NCI-H187 treated with DMSO at 0.1 percent for 48 hours (cell line): ENCODE results near the gene SFMBT2.
"Not testable (repeated sequence)": the region's sequence is repeated elsewhere in the genome, so short reads cannot be mapped to it uniquely, and the experiment has no call there.

Source experiments
- DNase-seq: peaks from one replicate; lab custom pipeline; 2025; lab: John Stamatoyannopoulos, UW

The SFMBT2 gene

GRCh38 chr10:7401156-7401555 is 9.7 kb downstream of the SFMBT2 start:
- DNase-seq, result no peak

DNA sequence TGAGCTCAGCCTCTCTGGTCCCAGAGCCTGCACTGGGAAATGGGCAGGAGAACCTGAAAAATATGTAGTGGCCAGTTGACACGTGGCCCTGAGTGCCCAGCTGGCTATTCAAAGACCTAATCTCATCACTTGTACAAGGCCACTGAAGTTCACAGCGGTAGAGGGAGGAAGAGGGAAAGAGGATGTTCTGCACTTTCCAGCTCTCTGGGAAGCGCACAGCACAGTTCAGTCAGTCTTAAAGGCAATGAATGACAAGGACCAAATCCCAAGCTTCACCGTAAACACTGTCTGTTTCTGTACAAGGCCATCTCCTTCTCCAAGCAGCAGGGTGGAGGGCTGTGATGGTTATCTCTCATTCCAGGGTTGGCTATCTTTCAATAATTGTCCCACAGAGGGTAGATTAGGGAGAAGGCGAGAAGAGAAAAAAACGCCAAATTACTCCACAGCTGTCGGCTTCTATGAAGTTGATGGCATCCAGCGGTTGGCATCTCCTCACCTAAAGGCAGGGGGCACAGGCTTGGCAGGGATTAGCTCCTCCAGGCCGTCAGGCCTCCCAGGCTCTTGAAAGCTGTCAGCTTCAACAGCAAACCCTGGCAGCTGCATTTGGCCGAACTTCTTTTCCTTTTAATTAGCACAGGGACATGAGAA is 10.6 kb downstream of the SFMBT2 start:
- DNase-seq, result no peak

DNA sequence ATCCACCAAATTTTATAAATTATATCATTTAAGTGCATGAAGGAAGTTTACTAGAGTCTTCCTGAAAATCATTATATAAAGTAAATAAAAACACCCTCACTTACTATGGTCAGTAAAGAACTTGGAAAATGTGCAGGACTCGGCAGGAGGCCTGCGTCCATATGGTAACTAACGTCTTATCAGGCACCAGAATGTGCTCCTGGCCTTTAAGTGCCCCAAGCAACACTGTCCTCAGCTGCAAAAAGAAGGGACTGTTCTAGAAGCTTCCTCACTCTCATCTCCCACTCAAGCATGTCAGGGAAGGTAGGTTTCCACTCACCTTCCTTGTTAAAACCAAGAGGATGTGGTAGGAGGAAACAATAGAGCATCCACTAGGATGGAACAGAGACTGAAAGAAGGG is 11.3 kb downstream of the SFMBT2 start:
- DNase-seq, result no peak

DNA sequence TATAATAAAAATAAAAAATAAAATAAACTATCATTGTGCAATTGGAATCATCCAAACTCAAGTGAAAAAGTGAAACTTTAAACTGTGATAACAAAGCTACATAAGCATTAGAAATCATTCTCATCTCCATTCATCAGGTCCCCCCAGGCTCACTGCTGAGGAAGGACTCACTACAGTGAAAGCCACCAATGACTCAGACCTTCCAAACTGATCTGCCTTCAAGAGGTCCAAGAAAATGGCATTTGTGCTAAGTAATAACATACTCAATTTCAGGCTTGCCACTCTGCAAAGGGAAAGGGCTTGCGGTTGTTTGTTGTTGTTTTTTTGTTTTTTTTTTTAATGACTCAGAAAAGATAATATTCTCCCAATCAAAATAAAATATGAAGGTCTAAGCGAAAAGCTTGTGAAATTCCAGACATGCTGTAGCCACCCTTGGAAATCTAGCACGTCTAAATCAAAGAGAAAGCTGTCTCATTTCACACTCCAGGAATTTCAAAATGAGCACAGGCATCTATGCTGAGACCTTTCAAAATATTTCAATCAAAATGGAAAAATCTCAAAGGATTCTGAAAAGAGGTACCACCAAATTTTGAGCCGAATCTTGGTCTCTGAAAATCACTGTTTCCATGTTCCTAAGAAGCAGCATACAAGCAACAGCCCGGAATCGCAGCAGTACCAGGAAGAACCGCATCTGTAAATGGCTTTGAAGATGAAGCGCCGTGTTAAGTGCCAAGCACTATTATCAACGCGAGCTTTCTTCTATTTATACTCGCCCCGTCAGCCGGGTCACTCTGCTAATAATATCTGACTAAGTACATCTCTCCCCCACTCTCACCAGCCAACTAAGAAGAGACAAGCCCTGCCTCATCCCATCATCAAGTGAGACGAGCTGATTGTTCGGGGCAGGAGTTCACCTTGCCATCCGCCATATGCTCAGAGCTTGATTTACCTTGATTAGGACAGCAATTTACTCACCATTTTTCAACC is 13.5 kb downstream of the SFMBT2 start:
- DNase-seq, result no peak

DNA sequence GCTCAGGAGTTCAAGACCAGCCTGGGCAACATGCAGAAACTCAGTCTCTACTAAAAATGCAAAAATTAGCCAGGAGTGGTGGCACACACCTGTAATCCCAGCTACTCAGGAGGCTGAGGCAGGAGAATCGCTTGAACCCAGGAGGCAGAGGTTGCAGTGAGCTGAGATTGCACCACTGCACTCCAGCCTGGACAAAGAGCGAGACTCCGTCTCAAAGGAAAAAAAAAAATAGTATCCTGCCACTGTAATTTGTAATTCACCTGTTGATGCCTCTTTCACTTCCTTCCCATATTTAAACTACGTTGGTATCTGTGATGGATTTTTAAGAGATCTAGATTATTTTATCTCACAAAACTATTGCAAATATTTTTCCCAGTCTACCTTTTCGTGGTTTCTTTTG is 18.5 kb downstream of the SFMBT2 start:
- DNase-seq, result not testable (repeated sequence)

DNA sequence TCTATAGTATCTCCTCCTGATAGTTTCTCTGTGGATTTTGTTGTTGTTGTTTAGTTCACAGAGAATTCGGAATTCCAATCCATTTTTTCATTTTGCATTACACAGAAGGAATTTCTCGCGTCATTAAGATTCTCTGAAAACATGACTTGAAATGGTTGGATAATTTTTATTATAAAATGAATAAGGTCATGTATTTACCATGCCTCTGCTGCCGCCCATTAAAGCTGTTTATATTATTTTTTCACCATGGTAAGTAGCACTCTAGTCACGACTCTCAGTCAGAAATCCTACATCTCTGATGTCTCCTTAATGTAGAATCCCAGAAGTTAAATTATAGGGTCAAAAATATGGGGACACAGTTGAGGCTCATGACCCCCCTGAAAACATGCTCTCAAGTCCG is 19.1 kb downstream of the SFMBT2 start:
- DNase-seq, result no peak

DNA sequence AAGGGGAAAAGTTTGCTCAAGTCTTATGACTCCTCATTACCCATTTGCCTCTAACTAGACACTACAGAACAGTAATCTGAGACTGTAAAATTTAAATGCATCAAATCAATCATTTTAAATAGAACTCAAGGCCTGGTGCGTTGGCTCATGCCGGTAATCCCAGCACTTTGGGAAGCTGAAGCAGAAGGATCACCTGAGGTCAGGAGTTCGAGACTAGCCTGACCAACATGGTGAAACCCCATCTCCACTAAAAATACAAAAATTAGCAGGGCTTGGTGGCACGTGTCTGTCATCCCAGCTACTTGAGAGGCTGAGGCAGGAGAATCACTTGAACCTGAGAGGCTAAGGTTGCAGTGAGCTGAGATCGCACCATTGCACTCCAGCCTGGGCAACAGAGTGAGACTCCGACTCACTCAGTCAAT is 20.1 kb downstream of the SFMBT2 start:
- not testable (repeated sequence) for DNase-seq

- no peak for DNase-seq
These were observed 21.0 kb downstream of the SFMBT2 start for GRCh38 chr10:7389844-7390243.

DNA sequence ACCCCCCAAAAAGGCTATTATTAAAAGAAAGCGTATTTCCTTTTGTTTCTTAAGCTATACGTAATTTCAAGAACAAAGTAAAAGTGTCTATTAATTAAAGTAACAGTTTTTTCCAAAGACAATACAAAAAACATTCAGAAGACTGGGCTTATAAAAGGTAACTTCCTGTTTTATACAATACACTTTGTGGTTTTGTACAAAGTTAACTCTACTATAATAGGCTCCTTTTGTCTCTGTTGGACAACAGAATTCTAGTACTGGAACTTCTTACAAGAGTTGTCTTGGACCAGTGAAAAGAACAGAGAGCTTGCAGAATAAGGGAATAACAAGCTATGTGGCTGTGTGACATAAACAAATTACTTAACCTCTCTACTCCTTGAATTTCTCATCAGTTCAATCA is 21.5 kb downstream of the SFMBT2 start:
- DNase-seq, result no peak

DNA sequence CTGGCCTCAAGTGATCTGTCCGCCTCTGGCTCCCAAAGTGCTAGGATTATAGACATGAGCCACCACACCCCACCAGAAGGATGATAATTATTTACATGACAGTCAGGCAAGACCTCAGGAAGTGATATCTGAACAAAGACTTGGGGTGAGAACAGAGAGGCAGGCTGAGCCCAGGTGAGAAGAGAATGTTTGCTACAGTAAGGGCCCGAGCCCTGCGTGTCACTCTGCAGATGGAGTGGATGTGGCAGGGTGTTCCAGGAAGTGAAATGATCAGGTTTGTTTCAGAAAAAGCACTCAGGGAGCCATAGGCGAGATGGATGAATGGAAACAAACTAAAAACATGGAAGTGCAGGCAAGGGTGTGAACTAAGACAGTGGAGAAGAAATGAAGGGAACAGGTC is 22.2 kb downstream of the SFMBT2 start:
- DNase-seq, result no peak

DNA sequence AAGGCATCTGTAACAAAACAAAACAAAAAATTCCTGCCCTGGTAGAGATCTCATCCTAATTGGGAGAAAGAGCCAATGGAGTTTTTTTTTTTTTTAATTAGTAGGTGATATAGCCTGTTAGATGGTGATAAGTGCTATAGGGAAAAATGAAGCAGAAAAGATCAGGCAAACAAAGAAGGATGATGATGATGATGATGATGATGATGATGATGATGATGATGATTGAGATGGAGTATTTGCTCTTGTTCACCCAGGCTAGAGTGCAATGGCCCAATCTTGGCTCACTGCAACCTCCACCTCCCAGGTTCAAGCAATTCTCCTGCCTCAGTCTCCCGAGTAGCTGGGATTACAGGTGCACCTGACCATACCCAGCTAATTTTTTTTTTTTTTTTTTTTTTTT is 22.7 kb downstream of the SFMBT2 start:
- DNase-seq, result not testable (repeated sequence)

- DNase-seq, result no peak
These were observed 25.7 kb downstream of the SFMBT2 start for GRCh38 chr10:7385114-7385513.

GRCh38 chr10:7383442-7383841 is 27.4 kb downstream of the SFMBT2 start:
- DNase-seq, result no peak

GRCh38 chr10:7380704-7381241 is 30.1 kb downstream of the SFMBT2 start:
- DNase-seq, result no peak

DNA sequence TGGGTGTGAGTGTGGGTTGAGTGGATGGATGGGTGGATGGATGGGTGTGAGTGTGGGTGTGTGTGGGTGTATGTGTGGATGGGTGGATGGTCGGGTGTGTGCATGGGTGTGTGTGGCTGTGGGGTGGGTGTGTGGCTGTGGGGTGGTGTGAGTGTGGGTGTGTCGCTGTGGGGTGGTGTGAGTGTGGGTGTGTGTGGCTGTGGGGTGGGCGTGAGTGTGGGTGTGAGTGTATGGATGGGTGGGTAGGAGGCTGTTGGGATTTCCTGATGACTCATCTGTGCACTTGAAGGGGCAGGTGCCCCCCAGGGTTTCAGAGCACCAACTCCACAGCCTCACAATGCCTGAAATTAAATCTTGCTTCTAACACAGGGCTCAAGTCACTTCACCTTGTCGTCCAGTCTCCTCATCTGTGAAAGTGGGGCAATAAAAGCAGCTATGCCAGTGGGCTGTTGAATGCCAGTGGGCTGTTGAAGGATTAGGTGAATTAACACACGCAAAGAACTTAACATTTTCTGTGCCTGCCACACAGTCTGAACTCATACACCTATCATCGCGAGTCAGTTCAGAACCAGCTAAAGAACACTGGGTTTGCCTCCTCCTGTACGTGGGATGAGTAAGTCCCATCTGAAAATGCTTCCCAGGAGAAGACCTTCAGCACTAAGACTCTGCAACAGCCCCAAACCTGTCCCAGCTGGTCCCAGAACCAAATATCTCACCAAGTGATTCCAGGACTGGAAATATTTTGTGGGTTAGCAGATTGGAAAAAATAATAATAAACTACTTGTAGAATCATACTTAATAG is 32.0 kb downstream of the SFMBT2 start:
- DNase-seq, result no peak

DNA sequence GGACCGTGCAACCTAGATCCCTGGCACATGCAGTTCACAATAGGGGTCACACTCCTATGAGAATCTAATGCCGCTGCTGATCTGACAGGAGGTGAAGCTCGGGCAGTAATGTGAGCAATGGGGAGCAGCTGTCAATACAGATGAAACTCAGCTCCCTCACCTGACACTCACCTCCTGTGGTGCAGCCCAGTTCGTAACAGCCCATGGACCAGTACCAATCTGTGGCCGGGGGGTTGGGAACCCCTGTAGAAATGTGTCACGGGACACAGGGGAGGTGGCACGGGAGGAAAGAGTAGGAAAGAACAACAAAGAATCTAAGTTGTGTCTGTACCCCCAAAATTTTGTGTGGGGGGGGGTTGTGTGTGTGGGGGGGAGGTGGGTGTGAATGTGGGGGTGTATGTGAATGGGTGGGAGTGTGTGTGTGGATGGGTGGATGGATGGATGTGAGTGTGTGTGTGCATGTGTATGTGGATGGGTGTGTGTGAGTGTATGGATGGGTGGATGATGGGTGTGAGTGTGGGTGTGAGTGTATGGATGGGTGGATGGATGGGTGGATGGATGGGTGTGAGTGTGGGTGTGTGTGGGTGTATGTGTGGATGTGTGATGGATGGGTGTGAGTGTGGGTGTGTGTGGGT is 33.1 kb downstream of the SFMBT2 start:
- no peak for DNase-seq

GRCh38 chr10:7374795-7375194 is 36.0 kb downstream of the SFMBT2 start:
- DNase-seq, result no peak

GRCh38 chr10:7373039-7373438 is 37.8 kb downstream of the SFMBT2 start:
- DNase-seq, result no peak

GRCh38 chr10:7372504-7372903 is 38.3 kb downstream of the SFMBT2 start:
- no peak for DNase-seq

DNA sequence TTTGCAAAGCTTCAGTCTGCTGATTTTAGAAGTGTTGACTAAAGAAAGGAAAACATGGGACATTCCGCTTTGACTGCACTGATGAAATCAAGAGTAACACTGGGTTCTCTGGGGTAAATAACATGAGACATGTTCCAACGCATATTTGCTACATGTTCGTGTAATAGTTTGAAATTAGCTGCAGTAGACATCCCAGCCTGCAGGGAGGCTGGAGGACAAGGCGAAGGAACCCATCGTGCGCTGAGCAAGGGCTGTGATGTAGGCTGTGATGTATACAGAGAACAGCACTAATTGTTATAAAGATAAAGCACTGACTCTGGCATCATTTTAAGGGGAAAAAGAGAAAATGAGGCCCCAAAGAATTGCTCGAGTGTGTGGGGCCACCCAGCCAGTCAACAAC is 40.3 kb downstream of the SFMBT2 start:
- no peak for DNase-seq

GRCh38 chr10:7365027-7365745 is 45.6 kb downstream of the SFMBT2 start:
- DNase-seq, result no peak
